ENCODE data around the gene PTMA.

Gene PTMA

DNA sequence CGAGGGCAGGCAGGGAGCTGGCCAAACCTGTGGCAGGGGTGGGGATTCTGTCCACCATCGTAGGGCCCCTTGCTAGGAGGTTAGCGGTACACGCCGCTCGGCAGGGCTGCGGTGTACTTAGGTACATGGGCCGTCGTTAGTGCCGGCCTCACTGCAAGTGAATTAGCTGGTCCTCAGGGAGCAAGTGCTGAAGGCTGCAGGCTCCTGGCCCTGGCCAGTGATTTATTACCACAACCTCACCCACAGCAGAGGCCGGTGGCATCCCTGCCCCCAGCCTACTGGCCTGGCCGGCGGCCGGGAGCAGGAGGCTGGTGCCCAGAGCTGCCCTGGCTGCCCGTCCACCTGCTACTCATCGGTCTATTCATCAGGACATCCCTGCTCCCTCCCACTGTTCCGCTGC, 19.6 kb upstream of the PTMA start:
- no peak overlapping the region for H3K9ac ChIP-seq (ENCODE audit: low read length)
- no peaks in the 10 kb centered on the region for H3K27me3 ChIP-seq (ENCODE audit: control insufficient read depth, insufficient read depth, low read length)
- H3K36me3 ChIP-seq (ENCODE audit: control insufficient read depth, low read depth, low read length): no peaks in the 10 kb centered on the region
- no peaks in the 10 kb centered on the region for H3K9me3 ChIP-seq (ENCODE audit: control insufficient read depth, low read depth, low read length)
- peaks cover 11% of the 10 kb centered on the region for H3K4me1 ChIP-seq (ENCODE audit: control insufficient read depth, low read depth, low read length)
- no peak overlapping the region for H3K4me3 ChIP-seq (ENCODE audit: low read length)
- no peak overlapping the region for H3K27ac ChIP-seq (ENCODE audit: low read length)

DNA sequence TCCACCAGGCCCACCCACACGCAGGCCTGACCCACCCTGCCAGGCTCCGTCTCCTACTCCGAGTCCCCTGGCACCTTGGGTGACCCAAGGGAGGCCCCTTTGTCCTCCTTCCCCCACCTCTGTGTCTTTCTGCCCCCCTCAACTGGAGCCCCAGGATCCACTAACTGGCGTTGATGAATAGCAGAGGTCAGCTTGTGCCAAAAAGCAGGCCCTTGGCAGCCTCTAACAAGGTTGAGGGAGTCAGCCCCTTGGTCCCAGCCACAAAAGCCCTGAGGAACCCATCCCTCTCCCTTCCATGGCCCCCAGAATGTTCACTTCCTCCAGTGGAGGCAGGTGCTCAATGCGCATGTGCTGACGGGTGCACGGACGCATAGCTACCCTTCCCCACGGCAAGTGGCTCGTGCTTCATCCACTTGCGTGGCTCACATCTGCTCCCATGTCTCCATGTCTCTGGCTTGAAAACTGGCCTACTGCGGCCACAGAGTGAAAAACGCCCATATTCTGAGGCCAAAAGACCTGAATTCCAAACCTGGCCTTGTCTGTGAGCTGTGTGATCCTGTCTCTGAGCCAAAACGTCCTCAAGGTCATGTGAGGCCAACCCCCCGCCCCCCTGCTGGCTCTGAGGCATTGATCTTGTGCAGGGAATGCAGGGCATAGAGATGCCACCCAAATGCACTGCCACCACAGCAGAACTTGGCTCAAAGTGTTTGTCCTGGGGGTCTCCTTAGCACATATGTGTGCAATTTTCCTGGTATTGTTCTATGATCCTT, 19.0 kb upstream of the PTMA start:
- H3K27me3 ChIP-seq (ENCODE audit: control insufficient read depth, insufficient read depth, low read length): no peaks in the 10 kb centered on the region
- H3K4me1 ChIP-seq (ENCODE audit: control insufficient read depth, low read depth, low read length): peaks cover 11% of the 10 kb centered on the region
- no peaks in the 10 kb centered on the region for H3K9me3 ChIP-seq (ENCODE audit: control insufficient read depth, low read depth, low read length)
- no peak overlapping the region for H3K27ac ChIP-seq (ENCODE audit: low read length)
- no peaks in the 10 kb centered on the region for H3K36me3 ChIP-seq (ENCODE audit: control insufficient read depth, low read depth, low read length)
- H3K4me3 ChIP-seq (ENCODE audit: low read length): no peak overlapping the region
- no peak overlapping the region for H3K9ac ChIP-seq (ENCODE audit: low read length)

DNA sequence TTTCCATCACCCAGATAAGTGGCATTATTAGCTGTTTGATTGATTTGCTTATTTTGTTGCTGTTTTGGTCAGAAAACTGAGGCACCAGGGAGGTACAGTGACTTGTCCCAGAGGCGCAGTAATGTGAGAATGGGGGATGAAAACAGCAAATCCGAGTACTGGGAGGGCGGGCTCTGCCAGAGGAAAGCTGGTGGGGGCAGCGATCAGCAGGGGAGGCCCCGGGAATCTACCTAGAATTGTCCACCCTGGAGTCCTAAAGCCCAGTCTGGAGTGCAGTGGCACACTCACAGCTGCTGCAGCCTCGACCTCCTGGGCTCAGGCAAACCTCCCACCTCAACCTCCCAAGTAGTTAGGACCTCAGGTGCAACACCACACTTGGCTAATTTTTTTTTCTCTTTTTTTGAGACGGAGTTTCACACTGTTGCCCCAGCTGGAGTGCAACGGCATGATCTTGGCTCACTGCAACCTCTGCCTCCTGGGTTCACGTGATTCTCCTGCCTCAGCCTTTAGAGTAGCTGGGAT, 17.0 kb upstream of the PTMA start:
- H3K9ac ChIP-seq (ENCODE audit: low read length): no peak overlapping the region
- H3K27ac ChIP-seq (ENCODE audit: low read length): no peak overlapping the region
- no peaks in the 10 kb centered on the region for H3K9me3 ChIP-seq (ENCODE audit: control insufficient read depth, low read depth, low read length)
- H3K27me3 ChIP-seq (ENCODE audit: control insufficient read depth, insufficient read depth, low read length): no peaks in the 10 kb centered on the region
- peaks cover 8% of the 10 kb centered on the region for H3K4me1 ChIP-seq (ENCODE audit: control insufficient read depth, low read depth, low read length)
- H3K36me3 ChIP-seq (ENCODE audit: control insufficient read depth, low read depth, low read length): no peaks in the 10 kb centered on the region
- H3K4me3 ChIP-seq (ENCODE audit: low read length): no peak overlapping the region

DNA sequence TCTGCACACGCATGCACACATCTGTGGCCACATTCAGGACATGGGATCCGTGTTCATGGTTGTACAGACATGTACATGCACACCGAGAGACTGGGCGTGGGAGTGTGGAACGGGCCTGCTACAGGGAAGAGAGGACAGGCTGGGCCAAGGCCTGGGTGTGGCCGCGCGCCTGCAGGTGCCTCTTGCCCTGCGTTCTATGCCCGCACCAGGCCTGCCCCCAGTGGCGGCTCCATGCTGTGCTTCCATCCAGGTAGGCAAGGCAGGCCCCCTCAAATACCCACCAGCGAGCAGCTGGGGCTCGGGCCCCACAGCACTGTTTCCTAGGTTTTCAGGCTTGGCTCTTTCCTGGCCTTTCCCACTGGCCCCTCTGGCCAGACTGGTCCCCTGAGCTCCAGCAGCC, 15.5 kb upstream of the PTMA start:
- Histone ChIP-seq H3K9ac (ENCODE audit: low read length) (no peak overlapping the region), H3K27me3 (ENCODE audit: control insufficient read depth, insufficient read depth, low read length) (no peaks in the 10 kb centered on the region), H3K27ac (ENCODE audit: low read length) (no peak overlapping the region), H3K4me1 (ENCODE audit: control insufficient read depth, low read depth, low read length) (no peaks in the 10 kb centered on the region), H3K9me3 (ENCODE audit: control insufficient read depth, low read depth, low read length) (no peaks in the 10 kb centered on the region), H3K4me3 (ENCODE audit: low read length) (no peak overlapping the region), H3K36me3 (ENCODE audit: control insufficient read depth, low read depth, low read length) (no peaks in the 10 kb centered on the region)

DNA sequence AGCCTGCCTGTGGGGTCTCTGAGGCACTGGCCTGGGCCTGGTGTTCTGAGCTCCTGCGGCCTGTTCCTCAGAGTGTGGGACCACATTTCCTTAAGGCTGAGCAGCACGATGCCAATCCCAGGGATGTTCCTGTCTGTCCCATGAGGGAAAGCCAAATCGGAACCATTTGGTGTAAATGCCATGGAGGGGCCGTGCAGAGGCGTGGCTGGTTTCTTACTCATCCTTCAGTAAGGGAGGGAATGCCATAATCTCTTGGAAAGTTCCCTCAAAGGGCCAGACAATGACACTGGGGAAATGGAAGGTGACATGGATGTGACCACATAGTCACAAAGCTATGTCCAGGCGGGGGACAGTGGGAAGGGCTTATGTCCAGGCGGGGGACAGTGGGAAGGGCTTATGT, 14.4 kb upstream of the PTMA start:
- Histone ChIP-seq H3K36me3 (ENCODE audit: control insufficient read depth, low read depth, low read length) (no peaks in the 10 kb centered on the region), H3K4me1 (ENCODE audit: control insufficient read depth, low read depth, low read length) (no peaks in the 10 kb centered on the region), H3K27ac (ENCODE audit: low read length) (no peak overlapping the region), H3K9ac (ENCODE audit: low read length) (no peak overlapping the region), H3K27me3 (ENCODE audit: control insufficient read depth, insufficient read depth, low read length) (no peaks in the 10 kb centered on the region), H3K9me3 (ENCODE audit: control insufficient read depth, low read depth, low read length) (no peaks in the 10 kb centered on the region), H3K4me3 (ENCODE audit: low read length) (no peak overlapping the region)

DNA sequence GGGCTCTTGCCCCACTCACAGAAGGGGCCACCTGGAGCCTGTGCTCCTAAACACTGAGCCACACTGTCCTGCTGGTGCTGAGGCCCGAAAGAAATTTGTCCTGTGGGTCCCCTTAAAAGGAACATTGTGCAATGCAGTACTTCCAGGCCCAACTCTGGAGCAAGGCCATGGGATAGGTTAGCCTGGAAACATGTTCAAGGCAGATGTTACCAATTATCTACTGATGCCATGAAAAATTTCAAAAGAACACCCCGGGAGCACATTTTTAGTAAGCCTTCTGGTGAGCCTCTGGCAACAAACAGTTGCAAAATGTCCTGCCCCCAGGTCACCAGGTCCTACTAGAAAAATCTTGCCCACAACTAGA, 12.3 kb upstream of the PTMA start:
- H3K4me1 ChIP-seq (ENCODE audit: control insufficient read depth, low read depth, low read length): no peaks in the 10 kb centered on the region
- H3K4me3 ChIP-seq (ENCODE audit: low read length): no peak overlapping the region
- no peaks in the 10 kb centered on the region for H3K36me3 ChIP-seq (ENCODE audit: control insufficient read depth, low read depth, low read length)
- no peaks in the 10 kb centered on the region for H3K9me3 ChIP-seq (ENCODE audit: control insufficient read depth, low read depth, low read length)
- no peak overlapping the region for H3K27ac ChIP-seq (ENCODE audit: low read length)
- no peaks in the 10 kb centered on the region for H3K27me3 ChIP-seq (ENCODE audit: control insufficient read depth, insufficient read depth, low read length)
- no peak overlapping the region for H3K9ac ChIP-seq (ENCODE audit: low read length)

DNA sequence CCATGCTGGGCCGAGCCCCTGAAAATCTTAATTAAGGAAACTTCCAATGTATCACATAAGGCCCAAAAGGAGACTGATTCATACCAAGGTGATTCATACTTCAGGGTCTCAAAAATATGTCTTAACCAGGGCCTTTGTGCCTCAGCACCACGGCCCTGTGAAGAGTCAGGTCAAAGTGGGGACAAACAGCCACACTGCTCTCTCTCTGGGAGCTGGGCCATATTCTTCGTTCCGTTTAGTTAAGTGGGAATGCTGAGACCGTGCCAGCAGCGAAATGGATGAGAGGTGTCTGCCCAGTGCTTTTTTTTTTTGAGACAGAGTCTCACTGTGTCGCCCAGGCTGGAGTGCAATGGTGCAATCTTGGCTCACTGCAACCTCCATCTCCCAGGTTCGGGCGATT, 9.3 kb upstream of the PTMA start:
- no peak overlapping the region for H3K4me3 ChIP-seq (ENCODE audit: low read length)
- H3K27ac ChIP-seq (ENCODE audit: low read length): no peak overlapping the region
- H3K27me3 ChIP-seq (ENCODE audit: control insufficient read depth, insufficient read depth, low read length): no peaks in the 10 kb centered on the region
- no peak overlapping the region for H3K9ac ChIP-seq (ENCODE audit: low read length)
- H3K36me3 ChIP-seq (ENCODE audit: control insufficient read depth, low read depth, low read length): no peaks in the 10 kb centered on the region
- H3K9me3 ChIP-seq (ENCODE audit: control insufficient read depth, low read depth, low read length): no peaks in the 10 kb centered on the region
- H3K4me1 ChIP-seq (ENCODE audit: control insufficient read depth, low read depth, low read length): no peaks in the 10 kb centered on the region

DNA sequence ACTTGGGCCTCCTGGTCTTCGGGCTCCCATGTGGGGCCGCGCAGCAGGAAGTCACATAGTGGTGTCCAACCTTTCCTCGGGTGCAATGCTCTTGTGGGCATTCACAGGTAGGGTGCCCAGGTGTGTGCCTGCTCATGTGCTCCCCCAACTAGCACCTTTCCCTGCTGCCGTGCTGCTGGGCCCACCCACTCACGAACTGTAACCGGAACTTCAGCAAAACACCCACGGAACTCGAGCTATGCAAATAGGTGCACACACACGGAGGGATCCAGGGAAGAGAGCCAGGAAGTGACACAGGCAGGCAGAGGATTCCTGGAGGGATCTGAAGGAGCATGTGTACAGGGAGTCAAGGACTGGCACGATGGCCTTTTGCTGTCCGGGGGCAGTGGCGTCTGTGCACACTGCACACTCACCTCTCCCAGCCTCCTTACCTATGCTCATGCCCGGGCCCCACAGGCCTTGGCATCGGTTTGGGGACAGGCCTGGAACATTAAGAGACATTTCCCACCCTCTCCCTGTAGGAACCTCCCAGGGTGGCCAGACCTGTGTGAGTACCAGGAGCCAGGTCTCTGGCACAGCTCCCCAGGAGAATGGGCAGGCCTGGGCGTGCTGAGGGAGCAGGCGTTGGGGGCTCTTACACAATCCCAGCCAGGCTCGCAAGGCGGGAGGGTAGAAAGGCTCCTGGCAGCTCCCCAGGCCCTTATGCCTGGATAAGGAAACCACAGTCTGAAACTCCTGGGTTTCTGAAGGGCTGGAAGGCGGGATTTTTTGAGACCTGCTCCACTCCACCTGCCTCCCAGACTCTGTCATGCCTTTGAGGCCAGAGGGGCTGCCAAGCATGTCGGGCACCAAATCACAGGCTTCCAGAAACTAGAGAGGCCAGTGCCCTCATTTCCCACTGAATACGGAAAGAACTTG, 6.6 kb upstream of the PTMA start:
- no peaks in the 10 kb centered on the region for H3K36me3 ChIP-seq (ENCODE audit: control insufficient read depth, low read depth, low read length)
- H3K4me1 ChIP-seq (ENCODE audit: control insufficient read depth, low read depth, low read length): peaks cover 5% of the 10 kb centered on the region
- no peak overlapping the region for H3K9ac ChIP-seq (ENCODE audit: low read length)
- H3K9me3 ChIP-seq (ENCODE audit: control insufficient read depth, low read depth, low read length): no peaks in the 10 kb centered on the region
- no peak overlapping the region for H3K4me3 ChIP-seq (ENCODE audit: low read length)
- no peak overlapping the region for H3K27ac ChIP-seq (ENCODE audit: low read length)
- H3K27me3 ChIP-seq (ENCODE audit: control insufficient read depth, insufficient read depth, low read length): no peaks in the 10 kb centered on the region

DNA sequence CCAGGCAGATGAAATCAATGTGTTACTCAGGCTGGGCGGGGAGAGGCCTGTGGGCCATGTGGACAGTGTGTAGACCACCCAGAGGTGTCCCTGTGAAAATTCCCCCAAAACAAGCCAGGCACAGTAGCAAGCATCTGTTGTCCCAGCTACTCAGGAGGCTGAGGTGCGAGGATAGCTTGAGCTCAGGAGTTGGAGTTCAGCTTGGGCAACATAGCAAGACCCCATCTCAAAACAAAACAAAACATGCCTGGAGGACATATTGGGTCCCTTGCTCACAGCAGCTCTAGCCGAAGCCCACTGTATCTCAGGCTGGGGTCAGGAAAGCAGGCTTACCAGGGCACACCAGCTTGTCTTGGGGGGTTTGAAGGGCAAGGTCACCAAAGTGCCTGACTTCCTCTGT, 4.3 kb upstream of the PTMA start:
- Histone ChIP-seq H3K4me3 (ENCODE audit: low read length) (no peak overlapping the region), H3K9ac (ENCODE audit: low read length) (no peak overlapping the region)

DNA sequence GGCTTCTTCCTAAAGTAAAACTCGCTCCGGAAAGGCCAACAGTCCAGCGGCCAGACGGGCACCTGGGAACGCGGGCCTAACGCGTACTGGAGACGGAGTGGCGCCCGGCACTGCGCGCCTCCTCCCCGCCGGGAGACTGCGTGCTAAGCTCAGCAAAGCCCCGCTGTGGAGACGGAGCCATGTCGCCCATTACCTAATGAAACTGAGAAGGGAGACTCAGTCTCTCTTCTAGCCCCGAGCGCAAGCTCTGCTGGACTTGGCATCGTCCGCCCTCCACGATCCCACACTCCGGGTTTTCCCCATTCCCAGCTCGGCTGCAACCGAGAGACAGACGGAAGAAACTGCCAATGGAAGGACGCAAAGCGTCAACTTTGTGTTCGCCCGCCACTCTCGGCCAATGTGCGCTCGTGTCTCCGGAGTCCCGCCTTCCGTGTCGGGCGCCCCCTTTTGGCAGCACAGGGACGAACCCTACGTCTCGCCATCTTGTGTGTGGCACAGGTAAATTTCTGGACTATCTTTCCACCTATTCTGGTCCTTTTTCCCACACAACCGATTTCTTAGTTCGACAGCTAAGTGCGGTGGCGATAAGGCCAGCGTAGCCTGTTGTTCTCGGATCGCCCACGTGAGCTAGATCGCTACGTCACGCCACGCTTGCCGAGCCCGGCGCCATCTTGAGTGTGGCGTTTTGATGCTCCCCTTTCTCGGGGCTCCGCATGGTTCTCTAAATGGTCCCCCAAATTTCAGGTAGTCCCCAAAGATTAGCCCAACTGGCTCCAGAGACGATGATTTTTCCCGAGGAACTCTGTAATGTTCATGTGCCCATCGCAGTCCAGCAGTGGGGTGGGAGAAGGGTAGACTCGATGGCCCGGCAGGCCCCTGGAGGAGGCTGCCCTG, 1.3 kb upstream of the PTMA start:
- peaks cover 17% of the 10 kb centered on the region for H3K36me3 ChIP-seq (ENCODE audit: control insufficient read depth, low read depth, low read length)
- no peaks in the 10 kb centered on the region for H3K27me3 ChIP-seq (ENCODE audit: control insufficient read depth, insufficient read depth, low read length)
- peak overlapping the region; percentile 99 for H3K27ac ChIP-seq (ENCODE audit: low read length)
- peak overlapping the region; percentile 100 for H3K9ac ChIP-seq (ENCODE audit: low read length)
- H3K4me1 ChIP-seq (ENCODE audit: control insufficient read depth, low read depth, low read length): peaks cover 8% of the 10 kb centered on the region
- H3K9me3 ChIP-seq (ENCODE audit: control insufficient read depth, low read depth, low read length): no peaks in the 10 kb centered on the region
- peak overlapping the region; percentile 92 for H3K4me3 ChIP-seq (ENCODE audit: low read length)

More for the DNA sequence above, 4.3 kb upstream of the PTMA start:
- Histone ChIP-seq H3K27me3 (ENCODE audit: control insufficient read depth, insufficient read depth, low read length) (no peaks in the 10 kb centered on the region), H3K9me3 (ENCODE audit: control insufficient read depth, low read depth, low read length) (no peaks in the 10 kb centered on the region), H3K27ac (ENCODE audit: low read length) (no peak overlapping the region), H3K36me3 (ENCODE audit: control insufficient read depth, low read depth, low read length) (no peaks in the 10 kb centered on the region), H3K4me1 (ENCODE audit: control insufficient read depth, low read depth, low read length) (peaks cover 5% of the 10 kb centered on the region)

DNA sequence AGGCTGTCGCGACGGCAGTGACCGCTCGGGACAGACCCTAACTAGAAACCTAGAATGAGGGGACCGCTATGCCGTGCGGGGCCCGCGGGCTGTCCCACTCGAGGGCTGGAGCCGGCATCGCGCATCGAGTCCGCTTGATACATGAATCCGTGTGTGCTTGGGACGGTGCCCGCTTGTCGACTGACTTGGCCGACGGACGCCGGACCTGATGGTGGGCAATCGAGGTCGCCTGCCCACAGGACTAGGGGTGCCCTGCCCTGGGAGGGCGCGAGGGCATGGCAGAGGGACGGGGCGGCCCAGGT, 749 bp upstream of the PTMA start:
- Histone ChIP-seq H3K4me1 (ENCODE audit: control insufficient read depth, low read depth, low read length) (peaks cover 11% of the 10 kb centered on the region), H3K9ac (ENCODE audit: low read length) (peak overlapping the region; percentile 100), H3K4me3 (ENCODE audit: low read length) (peak overlapping the region; percentile 92), H3K27ac (ENCODE audit: low read length) (peak overlapping the region; percentile 99), H3K36me3 (ENCODE audit: control insufficient read depth, low read depth, low read length) (peaks cover 23% of the 10 kb centered on the region), H3K27me3 (ENCODE audit: control insufficient read depth, insufficient read depth, low read length) (no peaks in the 10 kb centered on the region), H3K9me3 (ENCODE audit: control insufficient read depth, low read depth, low read length) (no peaks in the 10 kb centered on the region)
